HG03135 (cell line): ENCODE results near the gene AP1G1.

ENCODE experiments used
- ATAC-seq: cut with Tn5 transposase; IDR thresholded peaks from one replicate; pipeline ENCODE4 v1.9.1; 2021; ENCODE audit warnings: mild to moderate bottlenecking, moderate library complexity; ENCODE audit not compliant: unreplicated experiment

Gene AP1G1

DNA sequence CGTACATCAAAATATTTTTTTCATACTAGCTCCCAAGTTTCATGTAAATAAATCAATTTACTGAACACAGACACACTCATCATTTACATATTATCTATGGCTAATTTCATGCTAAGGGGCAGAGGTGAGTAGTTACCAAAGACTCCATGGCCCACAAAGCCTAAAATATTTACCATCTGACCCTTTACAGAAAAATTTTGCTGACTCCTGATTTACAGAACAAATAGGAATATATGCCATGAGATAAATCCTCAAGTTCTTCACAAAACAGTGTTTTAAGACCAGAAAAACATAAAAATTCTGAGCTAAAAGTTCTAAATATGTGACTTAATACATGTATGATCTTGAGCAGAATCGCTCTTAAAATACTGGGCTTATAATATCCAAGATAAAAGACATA lies 47.5 kb downstream of the AP1G1 start:
- ATAC-seq = no peak

DNA sequence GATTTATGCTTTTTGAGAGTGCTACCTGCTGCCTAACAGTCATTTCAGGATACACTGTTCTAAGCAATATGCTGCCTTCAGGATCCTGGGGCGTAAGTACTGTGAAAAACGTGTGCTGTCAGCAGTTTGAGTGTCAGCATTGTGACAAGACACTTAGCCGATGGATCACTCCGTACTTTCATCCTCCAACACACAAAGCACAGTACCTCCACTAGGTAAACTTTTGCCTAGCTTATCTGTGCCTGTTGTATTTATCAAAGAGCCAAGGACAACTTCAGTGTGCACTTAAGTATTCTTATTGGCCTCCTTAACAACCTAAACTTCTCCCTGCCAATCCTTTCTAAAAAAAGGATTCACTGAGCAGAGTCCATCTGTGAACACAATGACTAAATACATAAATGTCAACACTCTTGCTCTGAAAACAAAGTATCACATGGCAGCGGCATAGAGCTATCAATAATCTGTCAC lies 50.3 kb downstream of the AP1G1 start:
- no peak for ATAC-seq

GRCh38 chr16:71754652-71755051 lies 54.0 kb downstream of the AP1G1 start:
- no peak for ATAC-seq

DNA sequence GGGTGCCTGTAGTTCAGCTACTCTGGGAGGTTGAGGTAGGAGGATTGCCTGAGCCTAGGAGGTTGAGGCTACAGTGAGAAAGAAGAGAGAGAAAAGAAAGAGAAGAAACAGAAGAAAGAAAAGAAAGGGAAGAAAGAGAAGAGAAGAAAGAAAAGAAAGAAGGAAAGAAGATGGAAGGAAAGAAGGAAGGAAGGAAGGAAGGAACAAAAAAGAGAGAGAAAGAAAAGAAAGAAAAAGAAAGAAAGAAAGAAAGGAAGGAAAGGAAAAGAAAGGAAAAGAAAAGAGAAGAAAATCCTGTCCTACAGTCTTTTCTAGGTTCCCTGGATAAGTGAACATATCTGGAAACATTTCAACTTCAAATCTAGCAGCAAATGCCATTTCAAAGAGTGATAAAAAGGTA lies 54.5 kb downstream of the AP1G1 start:
- ATAC-seq = no peak

DNA sequence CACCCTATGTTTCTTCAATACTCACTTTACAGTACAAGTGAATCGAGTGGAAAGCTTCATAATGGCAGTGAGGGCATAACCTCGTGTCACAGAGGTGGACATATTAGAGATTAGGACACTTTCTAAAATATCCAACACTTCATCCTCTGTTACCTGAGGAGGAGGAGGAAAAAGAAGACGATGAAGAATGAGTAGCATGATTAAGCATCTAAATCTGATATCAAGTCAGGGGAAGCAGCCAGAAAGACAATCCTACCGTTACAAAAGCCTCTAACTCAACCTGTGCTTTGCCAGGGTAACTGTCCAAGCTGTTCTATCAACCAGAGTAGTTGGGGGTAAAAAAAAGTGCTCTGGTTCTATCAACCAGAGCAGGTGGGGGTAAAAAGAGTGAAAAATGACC lies 60.4 kb downstream of the AP1G1 start:
- ATAC-seq = no peak

DNA sequence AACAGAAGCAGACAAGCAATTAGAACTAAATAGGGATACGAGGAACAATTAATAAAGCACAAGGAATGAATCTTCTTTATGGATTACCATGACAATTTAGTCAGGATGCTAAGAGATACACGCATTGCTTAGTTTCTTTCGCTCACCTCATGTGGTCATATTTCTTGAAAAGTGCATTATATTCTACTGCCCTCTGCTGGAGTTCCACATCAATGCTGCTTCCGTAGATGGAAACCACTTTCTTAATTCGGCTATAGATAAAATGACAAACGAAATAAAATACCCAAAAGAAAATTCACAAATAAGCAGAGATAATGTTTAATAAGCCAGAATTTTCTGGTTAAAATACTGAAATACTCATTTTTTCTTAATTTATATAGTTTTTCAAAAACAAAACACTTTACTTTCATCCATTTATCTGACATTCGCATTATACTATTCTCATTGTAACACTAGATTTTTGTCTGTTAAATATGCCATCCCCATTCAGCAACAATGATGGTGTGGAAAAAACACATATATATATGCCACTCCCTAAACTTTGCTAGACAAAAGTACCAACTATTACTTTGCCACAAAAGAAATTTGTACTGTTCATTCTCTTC lies 62.1 kb downstream of the AP1G1 start:
- no peak for ATAC-seq

- ATAC-seq = no peak
Measured at GRCh38 chr16:71738855-71739254, 69.8 kb downstream of the AP1G1 start.

GRCh38 chr16:71737501-71737900 lies 71.1 kb downstream of the AP1G1 start:
- no peak for ATAC-seq

- ATAC-seq = no peak
Measured at GRCh38 chr16:71734511-71734910, 74.1 kb downstream of the AP1G1 start.

GRCh38 chr16:71732587-71732986 lies 76.0 kb downstream of the AP1G1 start:
- no peak for ATAC-seq

DNA sequence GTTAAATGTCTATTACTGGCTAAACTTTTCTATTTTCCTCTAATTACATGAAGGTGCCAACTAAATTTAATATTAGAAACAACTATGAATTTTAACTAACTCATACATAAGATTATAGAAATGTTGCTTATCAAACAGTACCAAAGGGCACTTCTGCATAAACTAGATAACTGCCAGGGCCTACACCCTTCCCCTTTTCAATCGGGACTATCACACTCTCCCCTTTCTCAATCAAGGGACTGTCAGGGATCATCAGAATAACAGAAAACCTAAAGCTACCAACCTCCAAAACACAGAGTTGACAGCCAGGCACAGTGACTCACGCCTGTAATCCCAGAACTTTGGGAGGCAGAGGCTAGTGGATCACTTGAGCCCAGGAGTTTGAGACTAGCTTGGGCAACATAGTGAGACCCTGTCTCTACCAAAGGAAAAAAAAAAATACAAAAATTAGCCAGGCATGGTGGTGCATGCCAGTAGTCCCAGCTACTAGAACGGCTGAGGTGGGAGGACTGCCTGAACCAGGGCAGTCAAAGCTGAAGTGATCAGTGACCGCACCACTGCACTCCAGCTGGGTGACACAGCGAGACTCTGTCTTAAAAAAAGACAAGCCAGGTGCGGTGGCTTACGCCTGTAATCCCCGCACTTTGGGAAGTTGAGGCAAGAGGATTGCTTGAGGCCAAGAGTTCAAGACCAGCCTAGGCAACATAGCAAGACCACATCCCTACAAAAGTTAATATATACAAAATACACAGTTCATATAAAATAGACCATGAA lies 80.9 kb downstream of the AP1G1 start:
- no peak for ATAC-seq

- no peak for ATAC-seq
Measured at GRCh38 chr16:71726476-71727315, 81.9 kb downstream of the AP1G1 start.

DNA sequence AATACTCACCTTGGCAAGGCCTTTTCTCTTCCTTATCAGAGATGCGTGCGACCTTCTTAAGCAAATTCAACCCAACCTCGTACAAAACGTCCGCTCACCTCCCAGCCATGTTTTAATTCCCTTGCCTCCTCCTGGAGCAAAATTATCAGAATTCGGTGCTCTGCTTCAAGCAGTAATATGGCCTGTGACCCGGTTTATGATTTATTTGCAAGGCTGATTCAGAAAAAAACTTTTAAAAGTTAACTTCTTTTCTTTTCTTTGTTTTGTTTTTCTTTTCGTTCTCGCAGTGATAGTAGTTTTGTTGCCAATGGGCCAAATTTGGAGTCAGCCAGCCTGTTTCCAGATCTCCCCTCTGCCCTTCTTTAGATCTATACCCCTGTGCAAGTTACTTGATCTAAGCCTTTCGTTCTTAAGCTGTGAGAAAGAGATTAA lies 84.3 kb downstream of the AP1G1 start, which contains the start of gene PHLPP2:
TSS of gene PHLPP2 (minus strand) at position 382 of the 432 bp plus-strand sequence. CDS start 9,906 bp downstream, outside the sequence.
- ATAC-seq = no peak

- peak; percentile 66 for ATAC-seq
Measured at GRCh38 chr16:71723537-71724319, 84.9 kb downstream of the AP1G1 start.

- ATAC-seq = peak; percentile 40
Measured at GRCh38 chr16:71722801-71723536, 85.7 kb downstream of the AP1G1 start.

- ATAC-seq = no peak
Measured at GRCh38 chr16:71721066-71721740, 87.4 kb downstream of the AP1G1 start.

DNA sequence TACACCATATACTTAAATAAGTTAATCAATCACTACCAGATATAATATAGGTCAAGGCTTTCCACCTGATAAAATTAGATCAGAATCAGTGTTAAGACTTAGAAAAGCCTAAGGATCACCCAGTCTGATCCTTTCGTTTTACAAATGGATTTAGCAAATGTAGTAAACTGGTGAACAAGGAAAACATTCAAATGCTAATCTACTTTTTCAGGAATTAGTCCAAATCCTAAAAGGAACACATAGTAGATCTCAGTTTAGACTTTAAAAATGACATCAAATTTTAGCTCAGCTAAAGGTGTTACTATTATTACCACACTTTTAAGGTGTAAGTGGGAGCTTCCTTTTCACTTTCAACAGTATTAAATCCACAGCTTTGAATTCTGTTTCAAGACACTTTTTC lies 96.1 kb downstream of the AP1G1 start:
- no peak for ATAC-seq

DNA sequence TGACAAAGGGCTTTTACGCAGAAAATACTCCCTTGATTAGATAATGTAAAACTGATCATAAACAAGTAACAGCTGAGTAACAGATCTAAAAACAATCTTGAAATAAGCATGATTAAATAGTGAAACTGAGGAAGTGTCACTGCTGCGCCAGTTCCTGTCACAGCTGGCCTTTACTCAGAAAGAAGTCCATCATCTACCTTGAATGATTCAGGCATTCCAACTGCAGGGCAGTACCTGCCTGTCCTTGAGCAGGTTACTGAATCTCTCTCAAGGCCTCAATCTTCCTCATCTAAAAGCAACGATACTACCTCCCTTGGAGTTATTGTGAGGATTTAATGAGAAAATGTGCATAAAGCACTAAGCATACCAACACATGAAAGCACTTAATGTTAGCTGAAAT lies 96.8 kb downstream of the AP1G1 start:
- ATAC-seq = no peak

GRCh38 chr16:71709229-71709781 lies 99.3 kb downstream of the AP1G1 start:
- ATAC-seq = no peak
